ENCODE data around the gene TTN.

DNA sequence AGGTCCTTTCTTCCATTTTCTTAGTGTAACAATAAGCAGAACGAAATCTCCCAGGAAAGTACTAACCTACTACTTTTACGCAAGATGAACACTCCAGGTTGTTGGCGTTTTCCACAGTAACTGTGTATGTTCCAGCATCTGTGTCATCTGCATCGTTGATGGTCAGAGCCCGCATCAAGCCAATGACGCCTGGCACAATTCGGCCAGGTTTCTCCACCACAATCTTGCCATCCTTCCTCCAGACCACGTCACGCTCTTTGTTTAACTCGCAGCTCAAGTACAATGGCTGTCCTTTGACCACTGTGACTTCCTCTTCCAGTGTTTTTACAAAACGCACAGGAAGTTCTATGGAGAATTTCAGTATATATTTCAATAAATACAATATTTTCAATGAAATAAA, 171.3 kb downstream of the TTN start:
- TF ChIP-seq CTCF (conservative IDR thresholded peaks at IDR 0.05) (no peak), EZH2 (IDR thresholded peaks at IDR 0.05; ENCODE audit: low read depth) (no peak)

Data from PC-9 (cell line).